ENCODE data around the gene KCNJ1. TPM values are rescaled to one million over a fixed set of nuclear protein-coding genes. Genes with fewer than 3 reads are reported as not detected.

KCNJ1 gene
- total and polyA plus RNA-seq, 2 experiments from 2014 or later = 0.16 TPM; not detected in 1

DNA sequence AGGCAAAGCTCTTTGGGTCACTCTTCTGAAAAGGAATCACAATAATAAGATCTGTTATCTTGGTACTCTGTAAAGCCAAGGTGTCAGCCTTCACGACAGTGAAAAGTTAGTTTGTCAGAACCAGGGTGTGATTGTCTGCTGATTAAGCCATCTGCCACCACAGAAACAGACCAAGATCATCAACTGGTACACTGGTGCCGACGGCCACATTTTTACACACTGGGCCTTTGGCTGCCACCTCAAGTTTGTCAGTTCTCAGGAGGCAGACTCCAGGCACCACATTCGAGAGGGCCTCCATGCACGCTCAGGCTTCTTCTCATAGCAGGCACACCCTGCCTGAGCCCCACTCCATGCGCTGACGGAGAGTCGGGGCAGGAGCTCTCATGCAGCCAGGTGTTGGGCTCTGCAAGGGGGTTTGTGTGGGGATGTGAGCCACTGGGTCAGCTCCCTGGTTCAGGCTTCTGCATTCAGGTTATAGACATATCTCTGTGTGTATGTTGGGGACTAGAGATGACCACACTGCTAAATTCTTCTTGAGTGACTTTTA, 66.2 kb downstream of the KCNJ1 start:
- Histone ChIP-seq H3K4me1 (ENCODE audit: insufficient read depth) (peaks cover 6% of the 10 kb centered on the region; the same call in 1 of the 2 replicates), H3K4me2 (no peak overlapping the region), H3K4me3 (no peak overlapping the region), H3K27me3 (ENCODE audit: insufficient read depth) (no peaks in the 10 kb centered on the region), H3F3A (replicated peaks; ENCODE audit: low read depth) (no peaks in the 10 kb centered on the region), H3K9me2 (ENCODE audit: insufficient read depth) (no peaks in the 10 kb centered on the region), H2AFZ (no peak overlapping the region), H4K20me1 (replicated peaks; ENCODE audit: insufficient read depth) (no peaks in the 10 kb centered on the region), H3K36me3 (ENCODE audit: insufficient read depth) (no peaks in the 10 kb centered on the region), H3K79me2 (replicated peaks; ENCODE audit: insufficient read depth) (no peaks in the 10 kb centered on the region), H3K27ac (ENCODE audit: low read depth) (no peak overlapping the region)
- Mint-ChIP-seq H3K36me3 (ENCODE audit: low read depth) (no peaks in the 10 kb centered on the region), H3K27me3 (ENCODE audit: insufficient read depth, low read depth, poor library complexity) (peaks cover 7% of the 10 kb centered on the region), H3K4me1 (peaks cover 5% of the 10 kb centered on the region), H3K9me3 (no peaks in the 10 kb centered on the region), H3K27ac (no peak overlapping the region), H3K4me3 (no peak overlapping the region)
- DNase-seq (ENCODE audit: low spot score) = no peak
- TF ChIP-seq, protein P1, sequence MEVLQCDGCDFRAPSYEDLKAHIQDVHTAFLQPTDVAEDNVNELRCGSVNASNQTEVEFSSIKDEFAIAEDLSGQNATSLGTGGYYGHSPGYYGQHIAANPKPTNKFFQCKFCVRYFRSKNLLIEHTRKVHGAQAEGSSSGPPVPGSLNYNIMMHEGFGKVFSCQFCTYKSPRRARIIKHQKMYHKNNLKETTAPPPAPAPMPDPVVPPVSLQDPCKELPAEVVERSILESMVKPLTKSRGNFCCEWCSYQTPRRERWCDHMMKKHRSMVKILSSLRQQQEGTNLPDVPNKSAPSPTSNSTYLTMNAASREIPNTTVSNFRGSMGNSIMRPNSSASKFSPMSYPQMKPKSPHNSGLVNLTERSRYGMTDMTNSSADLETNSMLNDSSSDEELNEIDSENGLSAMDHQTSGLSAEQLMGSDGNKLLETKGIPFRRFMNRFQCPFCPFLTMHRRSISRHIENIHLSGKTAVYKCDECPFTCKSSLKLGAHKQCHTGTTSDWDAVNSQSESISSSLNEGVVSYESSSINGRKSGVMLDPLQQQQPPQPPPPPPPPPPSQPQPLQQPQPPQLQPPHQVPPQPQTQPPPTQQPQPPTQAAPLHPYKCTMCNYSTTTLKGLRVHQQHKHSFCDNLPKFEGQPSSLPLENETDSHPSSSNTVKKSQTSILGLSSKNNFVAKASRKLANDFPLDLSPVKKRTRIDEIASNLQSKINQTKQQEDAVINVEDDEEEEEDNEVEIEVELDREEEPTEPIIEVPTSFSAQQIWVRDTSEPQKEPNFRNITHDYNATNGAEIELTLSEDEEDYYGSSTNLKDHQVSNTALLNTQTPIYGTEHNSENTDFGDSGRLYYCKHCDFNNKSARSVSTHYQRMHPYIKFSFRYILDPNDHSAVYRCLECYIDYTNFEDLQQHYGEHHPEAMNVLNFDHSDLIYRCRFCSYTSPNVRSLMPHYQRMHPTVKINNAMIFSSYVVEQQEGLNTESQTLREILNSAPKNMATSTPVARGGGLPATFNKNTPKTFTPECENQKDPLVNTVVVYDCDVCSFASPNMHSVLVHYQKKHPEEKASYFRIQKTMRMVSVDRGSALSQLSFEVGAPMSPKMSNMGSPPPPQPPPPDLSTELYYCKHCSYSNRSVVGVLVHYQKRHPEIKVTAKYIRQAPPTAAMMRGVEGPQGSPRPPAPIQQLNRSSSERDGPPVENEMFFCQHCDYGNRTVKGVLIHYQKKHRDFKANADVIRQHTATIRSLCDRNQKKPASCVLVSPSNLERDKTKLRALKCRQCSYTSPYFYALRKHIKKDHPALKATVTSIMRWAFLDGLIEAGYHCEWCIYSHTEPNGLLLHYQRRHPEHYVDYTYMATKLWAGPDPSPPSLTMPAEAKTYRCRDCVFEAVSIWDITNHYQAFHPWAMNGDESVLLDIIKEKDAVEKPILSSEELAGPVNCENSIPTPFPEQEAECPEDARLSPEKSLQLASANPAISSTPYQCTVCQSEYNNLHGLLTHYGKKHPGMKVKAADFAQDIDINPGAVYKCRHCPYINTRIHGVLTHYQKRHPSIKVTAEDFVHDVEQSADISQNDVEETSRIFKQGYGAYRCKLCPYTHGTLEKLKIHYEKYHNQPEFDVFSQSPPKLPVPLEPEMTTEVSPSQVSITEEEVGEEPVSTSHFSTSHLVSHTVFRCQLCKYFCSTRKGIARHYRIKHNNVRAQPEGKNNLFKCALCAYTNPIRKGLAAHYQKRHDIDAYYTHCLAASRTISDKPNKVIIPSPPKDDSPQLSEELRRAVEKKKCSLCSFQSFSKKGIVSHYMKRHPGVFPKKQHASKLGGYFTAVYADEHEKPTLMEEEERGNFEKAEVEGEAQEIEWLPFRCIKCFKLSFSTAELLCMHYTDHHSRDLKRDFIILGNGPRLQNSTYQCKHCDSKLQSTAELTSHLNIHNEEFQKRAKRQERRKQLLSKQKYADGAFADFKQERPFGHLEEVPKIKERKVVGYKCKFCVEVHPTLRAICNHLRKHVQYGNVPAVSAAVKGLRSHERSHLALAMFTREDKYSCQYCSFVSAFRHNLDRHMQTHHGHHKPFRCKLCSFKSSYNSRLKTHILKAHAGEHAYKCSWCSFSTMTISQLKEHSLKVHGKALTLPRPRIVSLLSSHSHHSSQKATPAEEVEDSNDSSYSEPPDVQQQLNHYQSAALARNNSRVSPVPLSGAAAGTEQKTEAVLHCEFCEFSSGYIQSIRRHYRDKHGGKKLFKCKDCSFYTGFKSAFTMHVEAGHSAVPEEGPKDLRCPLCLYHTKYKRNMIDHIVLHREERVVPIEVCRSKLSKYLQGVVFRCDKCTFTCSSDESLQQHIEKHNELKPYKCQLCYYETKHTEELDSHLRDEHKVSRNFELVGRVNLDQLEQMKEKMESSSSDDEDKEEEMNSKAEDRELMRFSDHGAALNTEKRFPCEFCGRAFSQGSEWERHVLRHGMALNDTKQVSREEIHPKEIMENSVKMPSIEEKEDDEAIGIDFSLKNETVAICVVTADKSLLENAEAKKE (CRISPR knock-in tag; IDR thresholded peaks at IDR 0.05) = no peak
- TF ChIP-seq NANOG (IDR thresholded peaks at IDR 0.05; ENCODE audit: borderline replicate concordance) (no peak), STAT1 (IDR thresholded peaks at IDR 0.05; ENCODE audit: unreplicated experiment) (no peak), CREB1 (CRISPR knock-in tag; IDR thresholded peaks at IDR 0.05; ENCODE audit: low read depth) (no peak), EZH2 (IDR thresholded peaks at IDR 0.05; ENCODE audit: low read depth, unreplicated experiment) (no peak), EZH2phosphoT487 (IDR thresholded peaks at IDR 0.05; ENCODE audit: unreplicated experiment) (no peak), ZNF114 (CRISPR knock-in tag; IDR thresholded peaks at IDR 0.05) (no peak), POLR2AphosphoS5 (IDR thresholded peaks at IDR 0.05; ENCODE audit: low read depth) (no peak), ZNF331 (CRISPR knock-in tag; IDR thresholded peaks at IDR 0.05; ENCODE audit: low read depth) (no peak), JUNB (IDR thresholded peaks at IDR 0.05; ENCODE audit: unreplicated experiment) (no peak)
- TF ChIP-seq, protein P2, sequence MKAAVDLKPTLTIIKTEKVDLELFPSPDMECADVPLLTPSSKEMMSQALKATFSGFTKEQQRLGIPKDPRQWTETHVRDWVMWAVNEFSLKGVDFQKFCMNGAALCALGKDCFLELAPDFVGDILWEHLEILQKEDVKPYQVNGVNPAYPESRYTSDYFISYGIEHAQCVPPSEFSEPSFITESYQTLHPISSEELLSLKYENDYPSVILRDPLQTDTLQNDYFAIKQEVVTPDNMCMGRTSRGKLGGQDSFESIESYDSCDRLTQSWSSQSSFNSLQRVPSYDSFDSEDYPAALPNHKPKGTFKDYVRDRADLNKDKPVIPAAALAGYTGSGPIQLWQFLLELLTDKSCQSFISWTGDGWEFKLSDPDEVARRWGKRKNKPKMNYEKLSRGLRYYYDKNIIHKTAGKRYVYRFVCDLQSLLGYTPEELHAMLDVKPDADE (IDR thresholded peaks at IDR 0.05) = no peak
- TF ChIP-seq, protein P3, sequence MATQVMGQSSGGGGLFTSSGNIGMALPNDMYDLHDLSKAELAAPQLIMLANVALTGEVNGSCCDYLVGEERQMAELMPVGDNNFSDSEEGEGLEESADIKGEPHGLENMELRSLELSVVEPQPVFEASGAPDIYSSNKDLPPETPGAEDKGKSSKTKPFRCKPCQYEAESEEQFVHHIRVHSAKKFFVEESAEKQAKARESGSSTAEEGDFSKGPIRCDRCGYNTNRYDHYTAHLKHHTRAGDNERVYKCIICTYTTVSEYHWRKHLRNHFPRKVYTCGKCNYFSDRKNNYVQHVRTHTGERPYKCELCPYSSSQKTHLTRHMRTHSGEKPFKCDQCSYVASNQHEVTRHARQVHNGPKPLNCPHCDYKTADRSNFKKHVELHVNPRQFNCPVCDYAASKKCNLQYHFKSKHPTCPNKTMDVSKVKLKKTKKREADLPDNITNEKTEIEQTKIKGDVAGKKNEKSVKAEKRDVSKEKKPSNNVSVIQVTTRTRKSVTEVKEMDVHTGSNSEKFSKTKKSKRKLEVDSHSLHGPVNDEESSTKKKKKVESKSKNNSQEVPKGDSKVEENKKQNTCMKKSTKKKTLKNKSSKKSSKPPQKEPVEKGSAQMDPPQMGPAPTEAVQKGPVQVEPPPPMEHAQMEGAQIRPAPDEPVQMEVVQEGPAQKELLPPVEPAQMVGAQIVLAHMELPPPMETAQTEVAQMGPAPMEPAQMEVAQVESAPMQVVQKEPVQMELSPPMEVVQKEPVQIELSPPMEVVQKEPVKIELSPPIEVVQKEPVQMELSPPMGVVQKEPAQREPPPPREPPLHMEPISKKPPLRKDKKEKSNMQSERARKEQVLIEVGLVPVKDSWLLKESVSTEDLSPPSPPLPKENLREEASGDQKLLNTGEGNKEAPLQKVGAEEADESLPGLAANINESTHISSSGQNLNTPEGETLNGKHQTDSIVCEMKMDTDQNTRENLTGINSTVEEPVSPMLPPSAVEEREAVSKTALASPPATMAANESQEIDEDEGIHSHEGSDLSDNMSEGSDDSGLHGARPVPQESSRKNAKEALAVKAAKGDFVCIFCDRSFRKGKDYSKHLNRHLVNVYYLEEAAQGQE (IDR thresholded peaks at IDR 0.05; ENCODE audit: unreplicated experiment) = no peak
- TF ChIP-seq, protein P4, sequence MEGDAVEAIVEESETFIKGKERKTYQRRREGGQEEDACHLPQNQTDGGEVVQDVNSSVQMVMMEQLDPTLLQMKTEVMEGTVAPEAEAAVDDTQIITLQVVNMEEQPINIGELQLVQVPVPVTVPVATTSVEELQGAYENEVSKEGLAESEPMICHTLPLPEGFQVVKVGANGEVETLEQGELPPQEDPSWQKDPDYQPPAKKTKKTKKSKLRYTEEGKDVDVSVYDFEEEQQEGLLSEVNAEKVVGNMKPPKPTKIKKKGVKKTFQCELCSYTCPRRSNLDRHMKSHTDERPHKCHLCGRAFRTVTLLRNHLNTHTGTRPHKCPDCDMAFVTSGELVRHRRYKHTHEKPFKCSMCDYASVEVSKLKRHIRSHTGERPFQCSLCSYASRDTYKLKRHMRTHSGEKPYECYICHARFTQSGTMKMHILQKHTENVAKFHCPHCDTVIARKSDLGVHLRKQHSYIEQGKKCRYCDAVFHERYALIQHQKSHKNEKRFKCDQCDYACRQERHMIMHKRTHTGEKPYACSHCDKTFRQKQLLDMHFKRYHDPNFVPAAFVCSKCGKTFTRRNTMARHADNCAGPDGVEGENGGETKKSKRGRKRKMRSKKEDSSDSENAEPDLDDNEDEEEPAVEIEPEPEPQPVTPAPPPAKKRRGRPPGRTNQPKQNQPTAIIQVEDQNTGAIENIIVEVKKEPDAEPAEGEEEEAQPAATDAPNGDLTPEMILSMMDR (conservative IDR thresholded peaks at IDR 0.05; ENCODE audit: low read depth in 2 of 2) = no peak
- no peak for ATAC-seq

Data from GM23338 (cell line).